Memory B cell (primary cell): ENCODE results near the gene EFNB3.

Source experiments
- ATAC-seq: fragments of 150-1000 bp; cut with Tn5 transposase; 2 replicates; pipeline ENCODE4 v1.10.0; 2021; ENCODE audit warnings: low read depth, mild to moderate bottlenecking, moderate library complexity
- DNase-seq, 2 donors: peaks; one replicate each; pipeline ENCODE4 v3.0.0; 2022; ENCODE audit warnings: low spot score in 2 of 2
- H3K27ac Mint-ChIP-seq: one replicate; pipeline ENCODE4 v1.8.0; 2022; ENCODE audit warnings: mild to moderate bottlenecking, moderate library complexity, mixed read lengths
- H3K27me3 Mint-ChIP-seq: one replicate; pipeline ENCODE4 v1.8.0; 2022; ENCODE audit warnings: mixed read lengths
- H3K36me3 Mint-ChIP-seq: one replicate; pipeline ENCODE4 v1.8.0; 2022; ENCODE audit warnings: mild to moderate bottlenecking, mixed read lengths
- H3K4me1 Mint-ChIP-seq: one replicate; pipeline ENCODE4 v1.8.0; 2022; ENCODE audit warnings: mixed read lengths
- H3K4me3 Mint-ChIP-seq: one replicate; pipeline ENCODE4 v1.8.0; 2022; ENCODE audit warnings: mild to moderate bottlenecking, moderate library complexity, mixed read lengths
- H3K9me3 Mint-ChIP-seq: one replicate; pipeline ENCODE4 v1.8.0; 2022; ENCODE audit warnings: mixed read lengths

The EFNB3 gene

DNA sequence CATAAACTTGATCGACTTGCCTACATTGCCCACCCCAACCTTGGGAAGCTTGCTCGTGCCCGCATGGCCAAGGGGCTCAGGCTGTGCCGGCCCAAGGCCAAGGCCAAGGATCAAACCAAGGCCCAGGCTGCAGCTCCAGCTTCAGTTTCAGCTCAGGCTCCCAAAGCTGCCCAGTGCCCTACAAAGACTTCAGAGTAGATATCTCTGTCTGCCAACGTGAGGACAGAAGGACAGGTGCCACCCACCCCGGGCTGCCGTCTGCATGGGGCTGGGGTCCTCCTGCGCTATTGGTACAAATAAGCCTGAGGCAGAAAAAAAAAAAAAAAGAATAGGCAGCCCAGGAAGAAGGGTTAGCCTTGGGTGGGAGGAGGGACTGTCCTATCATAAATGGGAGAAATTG lies 49.7 kb downstream of the EFNB3 start:
- no peaks in the 10 kb centered on the region for H3K36me3 Mint-ChIP-seq
- H3K27me3 Mint-ChIP-seq = peaks cover 20% of the 10 kb centered on the region
- H3K4me1 Mint-ChIP-seq = peaks cover 3% of the 10 kb centered on the region
- no peak overlapping the region for H3K4me3 Mint-ChIP-seq
- peaks cover 2% of the 10 kb centered on the region for H3K9me3 Mint-ChIP-seq
- ATAC-seq (no peak), DNase-seq (no peak)
- H3K27ac Mint-ChIP-seq = no peak overlapping the region

DNA sequence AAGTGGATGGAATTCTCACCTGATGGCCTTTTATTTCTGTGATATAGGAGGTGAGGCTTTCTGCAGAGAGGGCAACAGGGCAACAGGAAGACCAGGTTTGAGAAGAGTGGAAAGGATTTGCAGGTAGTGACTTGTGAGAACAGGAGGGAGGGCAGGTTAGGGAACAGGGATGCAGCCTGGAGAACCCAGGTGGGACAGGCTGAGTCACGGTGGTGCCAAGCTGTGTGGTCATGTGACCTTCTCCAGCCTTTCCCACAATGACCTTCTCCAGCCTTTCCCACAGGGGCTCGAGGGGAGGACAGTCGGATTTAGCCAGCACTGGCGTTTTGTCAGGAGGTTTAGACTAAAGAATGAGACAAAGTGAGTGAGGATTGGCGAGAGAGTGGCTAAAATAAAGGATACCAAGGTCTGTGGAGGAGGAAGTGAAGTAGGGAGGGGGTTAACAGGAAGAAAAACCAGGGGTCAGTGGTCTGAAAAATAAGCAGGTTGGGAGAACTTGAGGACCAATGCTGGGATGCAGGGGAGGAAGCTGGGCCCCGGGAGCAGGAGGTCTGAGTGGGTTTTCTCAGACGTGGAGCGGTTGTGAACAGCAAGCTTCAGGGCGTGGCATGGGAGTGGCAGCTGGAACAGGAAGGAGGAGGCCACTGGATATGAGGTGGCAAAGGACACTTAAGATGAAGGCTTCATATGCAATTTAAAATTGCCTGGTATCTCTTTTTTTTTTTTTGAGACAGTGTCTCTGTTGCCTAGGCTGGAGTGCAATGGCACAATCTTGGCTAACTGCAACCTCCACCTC lies 50.3 kb downstream of the EFNB3 start:
- H3K4me3 Mint-ChIP-seq = no peak overlapping the region
- H3K27me3 Mint-ChIP-seq = peaks cover 20% of the 10 kb centered on the region
- H3K4me1 Mint-ChIP-seq = peaks cover 3% of the 10 kb centered on the region
- peak overlapping the region; percentile 22 for H3K27ac Mint-ChIP-seq
- ATAC-seq (no peak), DNase-seq (no peak)
- no peaks in the 10 kb centered on the region for H3K36me3 Mint-ChIP-seq
- peaks cover under 1% of the 10 kb centered on the region for H3K9me3 Mint-ChIP-seq

DNA sequence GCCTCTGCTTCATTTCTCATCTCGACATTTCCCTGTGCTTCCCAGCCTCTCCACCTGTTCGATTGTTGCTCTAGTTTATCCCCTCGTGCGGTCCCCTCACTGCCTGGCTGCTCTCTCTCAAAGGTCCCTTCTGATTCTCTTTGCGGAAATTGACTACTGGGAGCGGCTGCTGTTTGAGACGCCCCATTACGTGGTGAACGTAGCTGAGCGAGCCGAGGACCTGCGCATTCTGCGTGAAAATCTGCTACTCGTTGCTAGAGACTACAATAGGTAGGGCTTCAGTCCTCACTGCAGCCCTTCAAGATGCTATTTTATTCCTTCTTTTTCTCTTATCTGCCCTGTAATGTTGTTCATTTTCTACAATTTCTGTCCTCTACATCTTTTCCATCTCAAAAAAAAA lies 52.0 kb downstream of the EFNB3 start:
- Mint-ChIP-seq H3K36me3 (no peaks in the 10 kb centered on the region), H3K27ac (no peak overlapping the region), H3K9me3 (no peaks in the 10 kb centered on the region), H3K4me1 (peaks cover 3% of the 10 kb centered on the region), H3K4me3 (no peak overlapping the region), H3K27me3 (peaks cover 20% of the 10 kb centered on the region)
- no peak for ATAC-seq
- no peak for DNase-seq
